GM23338 (cell line): Measurements from ENCODE around the gene VIPR1. TPM values are rescaled to one million over a fixed set of nuclear protein-coding genes. Genes with fewer than 3 reads are reported as not detected.

Experiments
- ATAC-seq: fragments of 200-7000 bp; cut with Tn5 transposase; 3 replicates; pipeline ENCODE4 v1.9.1; 2020
- DNase-seq: peaks from one replicate; pipeline ENCODE4 v3.0.0-alpha.2; 2015; ENCODE audit warnings: low spot score
- H2AFZ ChIP-seq: fragments of 200-600 bp; sonication (generic); 2 replicates; pipeline ENCODE4 v1.8.0; 2016; ENCODE audit warnings: antibody characterized with exemption, mild to moderate bottlenecking, moderate library complexity
- H3F3A ChIP-seq: fragments of 200-600 bp; sonication (generic); replicated peaks from 2 replicates; pipeline ENCODE4 v1.8.0; 2017; ENCODE audit warnings: antibody characterized with exemption, mixed run types, low read depth
- H3K27ac ChIP-seq: fragments of 200-600 bp; sonication (generic); 2 replicates; pipeline ENCODE4 v1.6.1; 2016; ENCODE audit warnings: low read depth
- H3K27me3 ChIP-seq: fragments of 200-600 bp; sonication (generic); 2 replicates; pipeline ENCODE4 v1.8.0; 2016; ENCODE audit warnings: mild to moderate bottlenecking, mixed run types, moderate library complexity; ENCODE audit not compliant: insufficient read depth
- H3K36me3 ChIP-seq: fragments of 200-600 bp; sonication (generic); 2 replicates; pipeline ENCODE4 v1.8.0; 2016; ENCODE audit warnings: mild to moderate bottlenecking; ENCODE audit not compliant: insufficient read depth
- H3K4me1 ChIP-seq: fragments of 200-600 bp; sonication (generic); 2 replicates; pipeline ENCODE4 v1.8.0; 2016; ENCODE audit warnings: mild to moderate bottlenecking, moderate library complexity; ENCODE audit not compliant: insufficient read depth
- H3K4me2 ChIP-seq: fragments of 200-600 bp; sonication (generic); 2 replicates; pipeline ENCODE4 v1.7.1; 2017; ENCODE audit warnings: mixed run types
- H3K4me3 ChIP-seq: fragments of 200-600 bp; sonication (generic); 2 replicates; pipeline ENCODE4 v1.6.1; 2016; ENCODE audit warnings: mixed run types
- H3K79me2 ChIP-seq: fragments of 200-600 bp; sonication (generic); replicated peaks from 2 replicates; pipeline ENCODE4 v1.8.0; 2017; ENCODE audit warnings: mild to moderate bottlenecking; ENCODE audit not compliant: insufficient read depth
- H3K9me2 ChIP-seq: fragments of 200-600 bp; sonication (generic); 2 replicates; pipeline ENCODE4 v1.8.0; 2017; ENCODE audit not compliant: insufficient read depth
- H4K20me1 ChIP-seq: fragments of 200-600 bp; sonication (generic); replicated peaks from 2 replicates; pipeline ENCODE4 v1.8.0; 2017; ENCODE audit warnings: mild to moderate bottlenecking; ENCODE audit not compliant: insufficient read depth
- H3K27ac Mint-ChIP-seq: 2 replicates; pipeline ENCODE4 v1.8.0; 2020; ENCODE audit warnings: inconsistent platforms, mild to moderate bottlenecking, moderate library complexity, mixed read lengths
- H3K27me3 Mint-ChIP-seq: 3 replicates; pipeline ENCODE4 v1.8.0; 2022; ENCODE audit warnings: low read depth, mild to moderate bottlenecking, moderate library complexity, mixed read lengths, inconsistent platforms; ENCODE audit not compliant: insufficient read depth, poor library complexity
- H3K36me3 Mint-ChIP-seq: 3 replicates; pipeline ENCODE4 v1.8.0; 2021; ENCODE audit warnings: low read depth, mild to moderate bottlenecking, inconsistent platforms, moderate library complexity, mixed read lengths
- H3K4me1 Mint-ChIP-seq: 3 replicates; pipeline ENCODE4 v1.8.0; 2020; ENCODE audit warnings: mild to moderate bottlenecking, inconsistent platforms, mixed read lengths
- H3K4me3 Mint-ChIP-seq: 3 replicates; pipeline ENCODE4 v1.8.0; 2021; ENCODE audit warnings: moderate library complexity, mild to moderate bottlenecking, inconsistent platforms, mixed read lengths
- H3K9me3 Mint-ChIP-seq: 3 replicates; pipeline ENCODE4 v1.8.0; 2020; ENCODE audit warnings: moderate library complexity, mild to moderate bottlenecking, inconsistent platforms, mixed read lengths
- CREB1 ChIP-seq: fragments of 250-450 bp; sonication (Bioruptor Pico); IDR thresholded peaks from 2 replicates; pipeline ENCODE4 v1.5.0; 2020; ENCODE audit warnings: low read depth, mild to moderate bottlenecking, moderate library complexity
- CTCF ChIP-seq, 2 experiments: fragments of 200-600 bp in 1 of 2; sonication (generic) in 1 of 2; conservative IDR thresholded peaks; 2 replicates each; pipeline versions ENCODE4 v1.5.1 to v1.6.1; 2016 to 2017; ENCODE audit warnings: antibody characterized with exemption in 2 of 2, low read depth in 2 of 2, mild to moderate bottlenecking in 2 of 2, moderate library complexity in 1 of 2
- EZH2 ChIP-seq: fragments of 200-600 bp; sonication (generic); IDR thresholded peaks from one replicate; pipeline ENCODE4 v1.8.0; 2017; ENCODE audit warnings: antibody characterized with exemption, mild to moderate bottlenecking, low read depth; ENCODE audit not compliant: unreplicated experiment
- EZH2phosphoT487 ChIP-seq: fragments of 200-600 bp; sonication (generic); IDR thresholded peaks from one replicate; pipeline ENCODE4 v1.8.1; 2018; ENCODE audit warnings: antibody characterized with exemption; ENCODE audit not compliant: unreplicated experiment
- JUNB ChIP-seq: IDR thresholded peaks from one replicate; pipeline ENCODE4 v1.6.1; 2016; ENCODE audit warnings: antibody characterized with exemption; ENCODE audit not compliant: unreplicated experiment
- NANOG ChIP-seq: IDR thresholded peaks from 2 replicates; pipeline ENCODE4 v1.6.1; 2016; ENCODE audit warnings: antibody characterized with exemption, borderline replicate concordance
- POLR2AphosphoS5 ChIP-seq: IDR thresholded peaks from 2 replicates; pipeline ENCODE4 v1.6.1; 2016; ENCODE audit warnings: antibody characterized with exemption, low read depth
- ZNF114 ChIP-seq: fragments of 250-450 bp; sonication (Bioruptor Pico); IDR thresholded peaks from 2 replicates; pipeline ENCODE4 v1.5.0; 2020; ENCODE audit warnings: mild to moderate bottlenecking, moderate library complexity
- ZNF462 ChIP-seq: fragments of 250-450 bp; sonication (Bioruptor Pico); IDR thresholded peaks from 2 replicates; pipeline ENCODE4 v1.5.0; 2020; ENCODE audit warnings: mild to moderate bottlenecking, moderate library complexity
- polyA plus RNA-seq: library from polyadenylated mRNA; unstranded; fragments of >200 nt; fragmentation: Nextera tagmentation; extraction: Ambion mirVana; gene quantifications from 2 replicates; pipeline ENCODE4 v1.2.1, GENCODE V29; 2016
- total RNA-seq: library from RNA; depleted of rRNA; stranded (reverse); fragments of >200 nt; shearing (Covaris generic); gene quantifications from 2 replicates; pipeline ENCODE4 v1.2.3, GENCODE V29; 2014

Gene VIPR1
- total and polyA plus RNA-seq, 2 experiments from 2014 or later, result 6.3 to 19.3 TPM

- no peaks in the 10 kb centered on the region for H3K79me2 ChIP-seq
These were observed 33.7 kb downstream of the VIPR1 start for GRCh38 chr3:42535981-42536784.

GRCh38 chr3:42537350-42537749 is 34.9 kb downstream of the VIPR1 start:
- Histone ChIP-seq H3K4me2 (no peak overlapping the region), H3K36me3 (no peaks in the 10 kb centered on the region), H3K79me2 (no peaks in the 10 kb centered on the region), H3K27ac (no peak overlapping the region), H3K4me1 (peaks cover 5% of the 10 kb centered on the region; the same call in 1 of the 2 replicates), H3K27me3 (no peaks in the 10 kb centered on the region), H3K4me3 (no peak overlapping the region), H2AFZ (no peak overlapping the region), H3F3A (no peaks in the 10 kb centered on the region), H4K20me1 (no peaks in the 10 kb centered on the region), H3K9me2 (no peaks in the 10 kb centered on the region)
- ATAC-seq (no peak), DNase-seq (no peak)
- Mint-ChIP-seq H3K4me3 (no peak overlapping the region), H3K36me3 (0 out of 3 replicates have a peak, but pooled peaks cover 2% of the 10 kb centered on the region), H3K9me3 (no peaks in the 10 kb centered on the region), H3K27ac (no peak overlapping the region), H3K4me1 (peaks cover 26% of the 10 kb centered on the region), H3K27me3 (peaks cover 17% of the 10 kb centered on the region)
- TF ChIP-seq ZNF462 (CRISPR knock-in tag), result no peak
- no peak for TF ChIP-seq CREB1 (CRISPR knock-in tag)
- no peak for TF ChIP-seq EZH2
- no peak for TF ChIP-seq JUNB
- no peak for TF ChIP-seq EZH2phosphoT487
- no peak for TF ChIP-seq POLR2AphosphoS5
- no peak for TF ChIP-seq NANOG
- no peak for TF ChIP-seq ZNF114

More at GRCh38 chr3:42535981-42536784, 33.7 kb downstream of the VIPR1 start:
- ATAC-seq, result peak; percentile 75
- no peak overlapping the region for H3K4me2 ChIP-seq
- H3K27me3 ChIP-seq, result no peaks in the 10 kb centered on the region
- peak; percentile 97 for DNase-seq
- Mint-ChIP-seq H3K36me3 (0 out of 3 replicates have a peak, but pooled peaks cover 2% of the 10 kb centered on the region), H3K4me3 (no peak overlapping the region), H3K27me3 (peaks cover 16% of the 10 kb centered on the region), H3K27ac (no peak overlapping the region), H3K4me1 (peaks cover 28% of the 10 kb centered on the region), H3K9me3 (no peaks in the 10 kb centered on the region)
- no peaks in the 10 kb centered on the region for H3K9me2 ChIP-seq
- no peak overlapping the region for H3K27ac ChIP-seq
- H4K20me1 ChIP-seq, result no peaks in the 10 kb centered on the region
- H3F3A ChIP-seq, result no peaks in the 10 kb centered on the region
- no peak overlapping the region for H3K4me3 ChIP-seq
- TF ChIP-seq CTCF (conservative IDR thresholded peaks at IDR 0.05; ENCODE audit: low read depth in 2 of 2) (peak; percentile 65 to 71), CREB1 (CRISPR knock-in tag) (no peak)
- H3K36me3 ChIP-seq, result no peaks in the 10 kb centered on the region
- peaks cover 5% of the 10 kb centered on the region; the same call in 1 of the 2 replicates for H3K4me1 ChIP-seq
- H2AFZ ChIP-seq, result no peak overlapping the region
